Uterus (tissue), 2 donors: ENCODE data around the gene HOXC13.

Experiments used
- POLR2A ChIP-seq, 2 donors: fragments of 450-650 bp; IDR thresholded peaks; one replicate each; pipeline ENCODE4 v1.6.1; 2016; ENCODE audit warnings: antibody characterized with exemption in 2 of 2, mild to moderate bottlenecking in 1 of 2, moderate library complexity in 1 of 2
- TF ChIP-seq, protein P1 (sequence below), 4 experiments: fragments of 200-600 bp in 2 of 4; fragments of 450-650 bp in 2 of 4; sonication (generic) in 2 of 4; IDR thresholded peaks; one replicate each; pipeline ENCODE4 v1.5.1; 2016 to 2019; ENCODE audit warnings: antibody characterized with exemption in 4 of 4, mild to moderate bottlenecking in 2 of 4, moderate library complexity in 1 of 4

DNA sequence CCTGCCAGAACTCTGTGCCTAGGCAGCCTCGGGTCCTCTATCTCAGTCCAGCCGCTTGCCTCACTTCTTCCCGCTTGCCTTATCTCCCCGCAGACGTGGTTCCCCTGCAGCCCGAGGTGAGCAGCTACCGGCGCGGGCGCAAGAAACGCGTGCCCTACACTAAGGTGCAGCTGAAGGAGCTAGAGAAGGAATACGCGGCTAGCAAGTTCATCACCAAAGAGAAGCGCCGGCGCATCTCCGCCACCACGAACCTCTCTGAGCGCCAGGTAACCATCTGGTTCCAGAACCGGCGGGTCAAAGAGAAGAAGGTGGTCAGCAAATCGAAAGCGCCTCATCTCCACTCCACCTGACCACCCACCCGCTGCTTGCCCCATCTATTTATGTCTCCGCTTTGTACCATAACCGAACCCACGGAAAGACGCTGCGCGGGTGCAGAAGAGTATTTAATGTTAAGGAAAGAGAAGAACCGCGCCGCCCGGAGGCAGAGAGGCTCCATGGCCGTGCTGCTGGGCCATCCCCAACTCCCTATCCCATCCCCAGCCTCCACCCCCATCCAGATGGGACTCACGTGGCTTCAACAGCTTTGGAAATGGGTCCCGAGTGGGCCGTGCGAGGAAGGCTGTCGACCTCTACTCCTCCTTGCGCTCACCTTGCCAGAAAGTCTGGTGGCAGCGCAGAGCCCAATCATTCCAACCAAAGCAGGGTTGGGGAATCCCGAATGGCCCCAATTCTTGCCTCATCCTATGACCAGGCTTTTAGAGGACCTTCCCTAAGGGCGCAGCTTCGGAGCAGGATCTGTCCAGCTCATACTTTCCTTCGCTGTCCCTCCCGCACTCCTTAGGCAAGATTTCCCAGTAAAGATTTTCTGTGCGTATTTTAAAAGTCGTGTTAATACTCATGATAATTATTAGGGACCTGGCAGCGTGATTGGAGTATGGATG, 6.5 kb downstream of the HOXC13 start:
- TF ChIP-seq POLR2A (IDR thresholded peaks at IDR 0.05) = no peak
- TF ChIP-seq, protein P1, sequence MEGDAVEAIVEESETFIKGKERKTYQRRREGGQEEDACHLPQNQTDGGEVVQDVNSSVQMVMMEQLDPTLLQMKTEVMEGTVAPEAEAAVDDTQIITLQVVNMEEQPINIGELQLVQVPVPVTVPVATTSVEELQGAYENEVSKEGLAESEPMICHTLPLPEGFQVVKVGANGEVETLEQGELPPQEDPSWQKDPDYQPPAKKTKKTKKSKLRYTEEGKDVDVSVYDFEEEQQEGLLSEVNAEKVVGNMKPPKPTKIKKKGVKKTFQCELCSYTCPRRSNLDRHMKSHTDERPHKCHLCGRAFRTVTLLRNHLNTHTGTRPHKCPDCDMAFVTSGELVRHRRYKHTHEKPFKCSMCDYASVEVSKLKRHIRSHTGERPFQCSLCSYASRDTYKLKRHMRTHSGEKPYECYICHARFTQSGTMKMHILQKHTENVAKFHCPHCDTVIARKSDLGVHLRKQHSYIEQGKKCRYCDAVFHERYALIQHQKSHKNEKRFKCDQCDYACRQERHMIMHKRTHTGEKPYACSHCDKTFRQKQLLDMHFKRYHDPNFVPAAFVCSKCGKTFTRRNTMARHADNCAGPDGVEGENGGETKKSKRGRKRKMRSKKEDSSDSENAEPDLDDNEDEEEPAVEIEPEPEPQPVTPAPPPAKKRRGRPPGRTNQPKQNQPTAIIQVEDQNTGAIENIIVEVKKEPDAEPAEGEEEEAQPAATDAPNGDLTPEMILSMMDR (IDR thresholded peaks at IDR 0.05) = no peak
